SK-N-SH (cell line): ENCODE measurements around the gene IL16. TPM values are rescaled to one million over a fixed set of nuclear protein-coding genes. Genes with fewer than 3 reads are reported as not detected.
"Not testable (repeated sequence)": the region's sequence is repeated elsewhere in the genome, so short reads cannot be mapped to it uniquely, and the experiment has no call there.

Experiments
- CTCF ChIA-PET: fragments of 300-600, 350-600 bp; formaldehyde crosslinking; extraction: SDS; loops from one replicate; lab custom pipeline; 2021; lab: Yijun Ruan, JAX
- POLR2A ChIA-PET: fragments of 350-600 bp; sonication (Branson Sonifier 250); formaldehyde crosslinking; extraction: SDS; loops from one replicate; lab custom pipeline; 2020; ENCODE audit warnings: antibody characterized with exemption, inconsistent platforms; lab: Yijun Ruan, JAX
- DNase-seq: peaks from one replicate; pipeline ENCODE4 v3.0.0; 2012
- H2AFZ ChIP-seq: fragments of 200-600 bp; sonication (generic); 2 replicates; pipeline ENCODE4 v1.8.1; 2016; ENCODE audit warnings: antibody characterized with exemption, mild to moderate bottlenecking, low read depth
- H3F3A ChIP-seq: fragments of 200-600 bp; sonication (generic); replicated peaks from 2 replicates; pipeline ENCODE3; 2016; ENCODE audit warnings: antibody characterized with exemption, mild to moderate bottlenecking; ENCODE audit not compliant: insufficient read depth
- H3K27ac ChIP-seq, 2 experiments: fragments of 200-500 bp in 1 of 2; fragments of 200-600 bp in 1 of 2; sonication (Bioruptor generic) in 1 of 2; sonication (generic), shearing (Covaris generic) in 1 of 2; 2 replicates each; pipeline versions ENCODE4 v1.5.1 to v1.6.1; 2014 to 2016; ENCODE audit warnings: low read depth in 2 of 2, inconsistent platforms in 1 of 2, low read length in 1 of 2, mild to moderate bottlenecking in 1 of 2, mixed read lengths in 1 of 2
- H3K27me3 ChIP-seq: fragments of 200-600 bp; sonication (generic), shearing (Covaris generic); 2 replicates; pipeline ENCODE4 v1.6.1; 2016; ENCODE audit warnings: mixed run types; ENCODE audit not compliant: insufficient read depth
- H3K36me3 ChIP-seq, 2 experiments: fragments of 200-500 bp in 1 of 2; fragments of 200-600 bp in 1 of 2; sonication (Bioruptor generic) in 1 of 2; sonication (generic) in 1 of 2; replicated peaks in 1 of 2; 2 replicates each; pipeline versions ENCODE3 to v1.5.1; 2014 to 2016; ENCODE audit warnings: low read length in 1 of 2, mild to moderate bottlenecking in 1 of 2; ENCODE audit not compliant: insufficient read depth in 2 of 2, control insufficient read depth in 1 of 2
- H3K4me1 ChIP-seq, 2 experiments: fragments of 200-500 bp in 1 of 2; fragments of 200-600 bp in 1 of 2; sonication (Bioruptor generic) in 1 of 2; sonication (generic), shearing (Covaris generic) in 1 of 2; 2 replicates each; pipeline versions ENCODE4 v1.5.1 to v1.6.1; 2014 to 2016; ENCODE audit warnings: low read depth in 1 of 2, low read length in 1 of 2, mixed run types in 1 of 2; ENCODE audit not compliant: insufficient read depth in 2 of 2, control insufficient read depth in 1 of 2
- H3K4me2 ChIP-seq: fragments of 200-600 bp; sonication (generic), shearing (Covaris generic); 2 replicates; pipeline ENCODE4 v1.6.1; 2017; ENCODE audit warnings: mixed run types
- H3K4me3 ChIP-seq, 2 experiments: fragments of 200-500 bp in 1 of 2; fragments of 200-600 bp in 1 of 2; sonication (Bioruptor generic) in 1 of 2; sonication (generic), shearing (Covaris generic) in 1 of 2; 2 replicates each; pipeline versions ENCODE4 v1.5.1 to v1.8.1; 2014 to 2016; ENCODE audit warnings: low read depth in 2 of 2, inconsistent platforms in 1 of 2, low read length in 1 of 2, mild to moderate bottlenecking in 1 of 2, mixed read lengths in 1 of 2, moderate library complexity in 1 of 2
- H3K79me2 ChIP-seq: fragments of 200-600 bp; sonication (generic); 2 replicates; pipeline ENCODE4 v1.8.1; 2017; ENCODE audit warnings: mild to moderate bottlenecking; ENCODE audit not compliant: insufficient read depth
- H3K9ac ChIP-seq: fragments of 200-600 bp; sonication (generic); 2 replicates; pipeline ENCODE4 v1.6.1; 2017; ENCODE audit warnings: mixed run types
- H3K9me2 ChIP-seq: fragments of 200-600 bp; sonication (generic); 2 replicates; pipeline ENCODE4 v1.6.1; 2017; ENCODE audit warnings: mixed run types
- H3K9me3 ChIP-seq: fragments of 200-600 bp; sonication (generic); 2 replicates; pipeline ENCODE4 v1.6.1; 2017; ENCODE audit warnings: mixed run types, mild to moderate bottlenecking, moderate library complexity
- H4K20me1 ChIP-seq: fragments of 200-600 bp; sonication (generic); 2 replicates; pipeline ENCODE4 v1.6.1; 2017; ENCODE audit warnings: mild to moderate bottlenecking, mixed run types; ENCODE audit not compliant: insufficient read depth
- EZH2phosphoT487 ChIP-seq: fragments of 200-600 bp; sonication (generic); IDR thresholded peaks from 2 replicates; pipeline ENCODE4 v1.6.1; 2017; ENCODE audit warnings: low read depth, mixed run types, mild to moderate bottlenecking, antibody characterized with exemption, moderate library complexity, borderline replicate concordance
- FOXJ3 ChIP-seq: sonication (generic); formaldehyde crosslinking; IDR thresholded peaks from 2 replicates; pipeline ENCODE4 v1.5.1; 2020; ENCODE audit warnings: mild to moderate bottlenecking, missing genetic modification reagents
- GABPA ChIP-seq: IDR thresholded peaks from 2 replicates; pipeline ENCODE4 v1.4.0; 2012; ENCODE audit warnings: low read depth, mild to moderate bottlenecking
- MXI1 ChIP-seq: IDR thresholded peaks from 2 replicates; pipeline ENCODE4 v1.6.1; 2012; ENCODE audit warnings: mild to moderate bottlenecking, low read depth, low read length, improper control_type of control experiment
- NFIC ChIP-seq: IDR thresholded peaks from 2 replicates; pipeline ENCODE4 v1.4.0; 2012; ENCODE audit warnings: borderline replicate concordance
- NRF1 ChIP-seq: IDR thresholded peaks from 2 replicates; pipeline ENCODE4 v1.6.1; 2012; ENCODE audit warnings: low read depth, mild to moderate bottlenecking, low read length
- RAD21 ChIP-seq: IDR thresholded peaks from 2 replicates; pipeline ENCODE4 v1.6.1; 2012; ENCODE audit warnings: mild to moderate bottlenecking, low read length
- RCOR1 ChIP-seq: fragments of 150-350 bp; IDR thresholded peaks from 2 replicates; pipeline ENCODE4 v1.6.1; 2017; ENCODE audit warnings: antibody characterized with exemption, low read length
- RFX5 ChIP-seq: IDR thresholded peaks from 2 replicates; pipeline ENCODE4 v1.6.1; 2012; ENCODE audit warnings: mild to moderate bottlenecking, improper control_type of control experiment, low read length
- SMC3 ChIP-seq: IDR thresholded peaks from 2 replicates; pipeline ENCODE4 v1.6.1; 2012; ENCODE audit warnings: low read depth, low read length, improper control_type of control experiment
- TCF12 ChIP-seq: IDR thresholded peaks from 2 replicates; pipeline ENCODE4 v1.4.0; 2012
- TEAD4 ChIP-seq: IDR thresholded peaks from 2 replicates; pipeline ENCODE4 v1.4.0; 2012; ENCODE audit warnings: mild to moderate bottlenecking, borderline replicate concordance; ENCODE audit not compliant: insufficient read depth
- YY1 ChIP-seq: IDR thresholded peaks from 2 replicates; pipeline ENCODE4 v1.4.0; 2012; ENCODE audit warnings: low read depth, mild to moderate bottlenecking
- ZBTB33 ChIP-seq: IDR thresholded peaks from 2 replicates; pipeline ENCODE4 v1.4.0; 2012; ENCODE audit warnings: low read depth, borderline replicate concordance
- WGBS: methylation state at CpG from one replicate; pipeline ENCODE4 v1.1.6; 2017; ENCODE audit warnings: low lambda C conversion rate; 5-methylcytosine and 5-hydroxymethylcytosine counted together
- polyA plus RNA-seq, 3 experiments: library from polyadenylated mRNA; depleted of rRNA; stranded (reverse); fragments of >200 nt; gene quantifications; 2 replicates each; pipeline ENCODE4 v1.2.3, GENCODE V29; 2012

Gene IL16
- polyA plus RNA-seq, 1 of the 3 experiments (the other 2 are of a cell fraction): not detected

GRCh38 chr15:81347910-81348309 lies 151.2 kb downstream of the IL16 start (continued):
- TF ChIP-seq TCF12 (no peak), RAD21 (no peak), SMC3 (no peak), NRF1 (no peak), TEAD4 (no peak), YY1 (no peak)

- H3K4me1 ChIP-seq, DNase-seq, H3K4me2 ChIP-seq, H3K4me3 ChIP-seq, H3K36me3 ChIP-seq, H3K9ac ChIP-seq, H3F3A ChIP-seq, H3K27ac ChIP-seq, H4K20me1 ChIP-seq, POLR2A ChIA-PET, H3K9me3 ChIP-seq, H3K27me3 ChIP-seq, CTCF ChIA-PET, H2AFZ ChIP-seq, H3K79me2 ChIP-seq, H3K9me2 ChIP-seq: not testable (repeated sequence)
- WGBS: 64% methylated on average over 11 of the region's 11 CpGs
Observed at GRCh38 chr15:81348691-81349090, 152.0 kb downstream of the IL16 start.

- H3K9me3 ChIP-seq: no peaks in the 10 kb centered on the region
- H3K27ac ChIP-seq: no peak overlapping the region
- H3K27me3 ChIP-seq: peaks cover 4% of the 10 kb centered on the region; the same call in 1 of the 2 replicates
- no peak overlapping the region for H3K9ac ChIP-seq
- H3K4me2 ChIP-seq: no peak overlapping the region
- H3K36me3 ChIP-seq: no peaks in the 10 kb centered on the region
- DNase-seq: no peak
- no peaks in the 10 kb centered on the region for H3F3A ChIP-seq
- TF ChIP-seq RFX5: no peak
- no peak for TF ChIP-seq FOXJ3 (CRISPR knock-in tag)
- TF ChIP-seq GABPA: no peak
- H3K4me1 ChIP-seq: no peaks in the 10 kb centered on the region; a peak in 1 of 4 replicates
- no peaks in the 10 kb centered on the region for H3K9me2 ChIP-seq
- no peak overlapping the region for H2AFZ ChIP-seq
- CTCF ChIA-PET: no interaction called here
- H3K79me2 ChIP-seq: no peaks in the 10 kb centered on the region
- POLR2A ChIA-PET: no interaction called here
- no peaks in the 10 kb centered on the region for H4K20me1 ChIP-seq
- 39% methylated on average over 3 of the region's 3 CpGs for WGBS
- H3K4me3 ChIP-seq: no peak overlapping the region
Observed at GRCh38 chr15:81349271-81349670, 152.6 kb downstream of the IL16 start.

DNA sequence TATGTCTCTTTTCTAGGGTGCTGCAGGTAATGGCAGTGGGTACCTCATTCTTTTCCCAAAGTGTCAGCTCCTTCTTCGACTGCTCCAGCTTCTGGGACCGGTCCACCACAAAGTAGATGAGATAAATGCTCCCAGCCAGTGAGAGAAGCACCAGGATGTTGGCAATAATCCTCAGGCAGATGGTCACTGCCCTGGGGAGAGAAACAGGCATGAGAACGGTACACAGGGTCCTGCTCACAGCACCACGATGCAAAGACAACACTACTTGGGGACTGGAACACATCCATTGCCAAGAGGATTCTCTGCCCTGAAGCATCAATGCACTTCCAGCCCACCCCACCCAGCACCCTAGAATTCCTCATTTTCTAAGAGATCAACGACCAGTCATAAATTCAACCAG lies 155.0 kb downstream of the IL16 start:
- Histone ChIP-seq H3F3A (no peaks in the 10 kb centered on the region), H4K20me1 (no peaks in the 10 kb centered on the region), H2AFZ (no peak overlapping the region), H3K79me2 (no peaks in the 10 kb centered on the region), H3K9me3 (no peaks in the 10 kb centered on the region), H3K27ac (no peak overlapping the region), H3K4me1 (peaks cover 0 to 2% of the 10 kb centered on the region in 2 experiments; a peak in 1 of 4 replicates), H3K36me3 (no peaks in the 10 kb centered on the region), H3K9ac (no peak overlapping the region), H3K27me3 (peaks cover 4% of the 10 kb centered on the region; the same call in 1 of the 2 replicates), H3K4me2 (no peak overlapping the region), H3K4me3 (no peak overlapping the region), H3K9me2 (no peaks in the 10 kb centered on the region)
- WGBS: 26% methylated on average over 5 of the region's 5 CpGs
- TF ChIP-seq RCOR1 (no peak), MXI1 (no peak), ZBTB33 (no peak), EZH2phosphoT487 (no peak), NFIC (no peak), FOXJ3 (CRISPR knock-in tag) (no peak)
- DNase-seq: no peak
- ChIA-PET POLR2A (no interaction called here), CTCF (interaction anchor here (1.1 kb wide), 1 partner anchor 10 kb away, joined by 3 read pairs; no protein-coding TSS in a partner anchor)
